Gastroesophageal sphincter (tissue), 3 donors: ENCODE measurements around the gene SCN8A.

ENCODE experiments used
- EP300 ChIP-seq: sonication (generic); formaldehyde crosslinking; IDR thresholded peaks from one replicate; pipeline ENCODE4 v1.6.1; 2017; ENCODE audit warnings: antibody characterized with exemption, mild to moderate bottlenecking
- POLR2A ChIP-seq, 2 donors: fragments of 450-650 bp; IDR thresholded peaks; one replicate each; pipeline ENCODE4 v1.6.1; 2017; ENCODE audit warnings: antibody characterized with exemption in 2 of 2, mild to moderate bottlenecking in 2 of 2, moderate library complexity in 1 of 2
- TF ChIP-seq, protein P1 (sequence below), 4 experiments: fragments of 200-600 bp in 2 of 4; fragments of 450-650 bp in 2 of 4; sonication (generic) in 1 of 4; IDR thresholded peaks; one replicate each; pipeline ENCODE4 v1.5.1; 2017 to 2019; ENCODE audit warnings: antibody characterized with exemption in 4 of 4, mild to moderate bottlenecking in 2 of 4, moderate library complexity in 2 of 4

DNA sequence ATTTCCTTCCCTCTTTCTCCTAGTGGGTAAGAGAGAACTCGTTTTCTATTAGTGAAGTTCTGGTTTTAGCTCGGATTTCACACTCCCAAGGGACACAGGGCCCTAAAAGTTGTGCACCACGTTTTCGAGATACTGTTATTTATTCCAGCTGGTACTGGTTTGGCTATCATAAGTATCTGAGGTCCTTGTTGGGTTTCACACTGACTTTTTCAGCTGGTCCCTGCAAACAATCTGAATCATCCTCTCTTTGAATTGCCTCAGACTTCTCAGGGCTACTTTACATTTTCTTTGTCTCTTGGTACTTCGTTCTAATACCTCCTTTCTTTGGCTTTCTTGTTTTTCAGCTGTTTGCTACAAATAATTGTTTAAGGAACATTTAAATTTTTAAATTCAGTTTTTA is 75.7 kb downstream of the SCN8A start:
- no peak for TF ChIP-seq EP300
- no peak for TF ChIP-seq POLR2A (IDR thresholded peaks at IDR 0.05)
- TF ChIP-seq, protein P1, sequence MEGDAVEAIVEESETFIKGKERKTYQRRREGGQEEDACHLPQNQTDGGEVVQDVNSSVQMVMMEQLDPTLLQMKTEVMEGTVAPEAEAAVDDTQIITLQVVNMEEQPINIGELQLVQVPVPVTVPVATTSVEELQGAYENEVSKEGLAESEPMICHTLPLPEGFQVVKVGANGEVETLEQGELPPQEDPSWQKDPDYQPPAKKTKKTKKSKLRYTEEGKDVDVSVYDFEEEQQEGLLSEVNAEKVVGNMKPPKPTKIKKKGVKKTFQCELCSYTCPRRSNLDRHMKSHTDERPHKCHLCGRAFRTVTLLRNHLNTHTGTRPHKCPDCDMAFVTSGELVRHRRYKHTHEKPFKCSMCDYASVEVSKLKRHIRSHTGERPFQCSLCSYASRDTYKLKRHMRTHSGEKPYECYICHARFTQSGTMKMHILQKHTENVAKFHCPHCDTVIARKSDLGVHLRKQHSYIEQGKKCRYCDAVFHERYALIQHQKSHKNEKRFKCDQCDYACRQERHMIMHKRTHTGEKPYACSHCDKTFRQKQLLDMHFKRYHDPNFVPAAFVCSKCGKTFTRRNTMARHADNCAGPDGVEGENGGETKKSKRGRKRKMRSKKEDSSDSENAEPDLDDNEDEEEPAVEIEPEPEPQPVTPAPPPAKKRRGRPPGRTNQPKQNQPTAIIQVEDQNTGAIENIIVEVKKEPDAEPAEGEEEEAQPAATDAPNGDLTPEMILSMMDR (IDR thresholded peaks at IDR 0.05): no peak
